GM12801 (cell line): ENCODE measurements around the gene VAV3.

Experiments
- CTCF ChIP-seq: IDR thresholded peaks from one replicate; pipeline ENCODE4 v1.5.1; 2011; ENCODE audit warnings: control low read depth; ENCODE audit not compliant: insufficient read length; ENCODE audit errors: extremely low read depth

The VAV3 gene

GRCh38 chr1:107662971-107663370 lies 302.0 kb downstream of the VAV3 start:
- TF ChIP-seq CTCF: no peak

GRCh38 chr1:107661158-107661557 lies 303.8 kb downstream of the VAV3 start:
- TF ChIP-seq CTCF: no peak

- TF ChIP-seq CTCF: no peak
Observed at GRCh38 chr1:107659961-107660360, 305.0 kb downstream of the VAV3 start.

- TF ChIP-seq CTCF: no peak
Observed at GRCh38 chr1:107657356-107657755, 307.6 kb downstream of the VAV3 start.

GRCh38 chr1:107653765-107654164 lies 311.2 kb downstream of the VAV3 start:
- no peak for TF ChIP-seq CTCF

- TF ChIP-seq CTCF: no peak
Observed at GRCh38 chr1:107653005-107653404, 312.0 kb downstream of the VAV3 start.

GRCh38 chr1:107649023-107649422 lies 316.0 kb downstream of the VAV3 start:
- TF ChIP-seq CTCF: no peak

- TF ChIP-seq CTCF: no peak
Observed at GRCh38 chr1:107648071-107648470, 316.9 kb downstream of the VAV3 start.
